ENCODE results near the gene CTXND1.

GRCh38 chr15:80277147-80277546, 25.1 kb upstream of the CTXND1 start:
- TF ChIP-seq NFIC (IDR thresholded peaks at IDR 0.05) (no peak), YY1 (IDR thresholded peaks at IDR 0.05; ENCODE audit: low read depth) (no peak), EGR1 (IDR thresholded peaks at IDR 0.05) (no peak), REST (IDR thresholded peaks at IDR 0.05; ENCODE audit: low read depth) (no peak), EP300 (IDR thresholded peaks at IDR 0.05; ENCODE audit: borderline replicate concordance) (no peak), MAX (IDR thresholded peaks at IDR 0.05) (no peak), TEAD4 (IDR thresholded peaks at IDR 0.05) (no peak), RAD21 (IDR thresholded peaks at IDR 0.05; ENCODE audit: low read depth) (no peak), USF1 (IDR thresholded peaks at IDR 0.05) (no peak), TAF1 (IDR thresholded peaks at IDR 0.05; ENCODE audit: low read depth) (no peak), CREB1 (IDR thresholded peaks at IDR 0.05; ENCODE audit: low read depth) (no peak), CEBPB (IDR thresholded peaks at IDR 0.05) (no peak)

Data from Ishikawa (cell line).